Transverse colon (tissue), 4 donors: ENCODE measurements around the gene NBPF1.
"Not testable (repeated sequence)": the region's sequence is repeated elsewhere in the genome, so short reads cannot be mapped to it uniquely, and the experiment has no call there.

Experiments used
- POLR2A ChIP-seq: fragments of 450-650 bp; IDR thresholded peaks from one replicate; pipeline ENCODE4 v1.6.1; 2016; ENCODE audit warnings: antibody characterized with exemption, mild to moderate bottlenecking, moderate library complexity
- POLR2AphosphoS5 ChIP-seq, 3 donors: sonication (generic); formaldehyde crosslinking; IDR thresholded peaks; one replicate each; pipeline ENCODE4 v1.6.1; 2016; ENCODE audit warnings: antibody characterized with exemption in 3 of 3
- TF ChIP-seq, protein P1 (sequence below), 5 experiments: fragments of 200-600 bp in 3 of 5; fragments of 450-650 bp in 2 of 5; sonication (generic) in 3 of 5; IDR thresholded peaks; 1 replicate in 2 of 5; 2 replicates in 3 of 5; pipeline ENCODE4 v1.5.1; 2016 to 2017; ENCODE audit warnings: antibody characterized with exemption in 5 of 5, inconsistent platforms in 3 of 5, mild to moderate bottlenecking in 2 of 5, moderate library complexity in 1 of 5

DNA sequence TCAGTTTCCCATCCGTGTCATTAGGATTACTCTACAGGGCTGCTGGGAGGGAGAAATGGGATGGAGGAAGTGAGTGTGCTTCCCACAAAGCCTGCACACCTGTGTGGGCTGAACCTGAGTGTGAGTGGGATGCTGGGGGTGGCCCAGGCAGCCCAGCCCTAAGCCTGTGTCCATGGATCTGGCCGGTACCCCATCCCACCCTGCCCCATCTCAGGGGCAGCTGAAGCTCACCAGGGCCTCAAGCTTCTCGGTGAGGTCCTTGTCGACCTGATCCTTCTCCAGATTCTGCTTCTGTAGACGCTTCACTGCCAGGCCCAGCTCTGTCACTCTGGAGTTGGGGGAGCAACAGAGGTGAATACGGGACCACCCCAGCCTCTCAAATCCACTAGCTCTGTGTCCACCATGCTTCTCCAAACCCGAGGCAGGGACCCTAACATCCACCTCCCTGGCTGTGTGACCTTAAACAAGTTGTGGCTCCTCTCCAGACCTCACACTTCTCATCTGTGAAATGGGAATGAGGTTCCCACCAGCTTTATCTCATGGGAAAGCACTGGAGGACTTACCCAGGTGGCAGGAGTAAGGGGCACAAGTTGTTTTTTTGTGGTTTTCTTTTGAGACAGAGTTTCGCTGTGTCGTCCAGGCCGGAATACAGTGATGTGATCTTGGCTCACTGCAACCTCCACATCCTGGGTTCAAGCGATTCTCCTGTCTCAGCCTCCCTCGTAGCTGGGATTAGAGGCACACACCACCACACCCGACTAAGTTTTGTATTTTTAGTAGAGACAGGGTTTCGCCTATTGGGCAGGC, 18.9 kb upstream of the NBPF1 start:
- not testable (repeated sequence) for TF ChIP-seq POLR2A; POLR2AphosphoS5 (IDR thresholded peaks at IDR 0.05)
- TF ChIP-seq, protein P1, sequence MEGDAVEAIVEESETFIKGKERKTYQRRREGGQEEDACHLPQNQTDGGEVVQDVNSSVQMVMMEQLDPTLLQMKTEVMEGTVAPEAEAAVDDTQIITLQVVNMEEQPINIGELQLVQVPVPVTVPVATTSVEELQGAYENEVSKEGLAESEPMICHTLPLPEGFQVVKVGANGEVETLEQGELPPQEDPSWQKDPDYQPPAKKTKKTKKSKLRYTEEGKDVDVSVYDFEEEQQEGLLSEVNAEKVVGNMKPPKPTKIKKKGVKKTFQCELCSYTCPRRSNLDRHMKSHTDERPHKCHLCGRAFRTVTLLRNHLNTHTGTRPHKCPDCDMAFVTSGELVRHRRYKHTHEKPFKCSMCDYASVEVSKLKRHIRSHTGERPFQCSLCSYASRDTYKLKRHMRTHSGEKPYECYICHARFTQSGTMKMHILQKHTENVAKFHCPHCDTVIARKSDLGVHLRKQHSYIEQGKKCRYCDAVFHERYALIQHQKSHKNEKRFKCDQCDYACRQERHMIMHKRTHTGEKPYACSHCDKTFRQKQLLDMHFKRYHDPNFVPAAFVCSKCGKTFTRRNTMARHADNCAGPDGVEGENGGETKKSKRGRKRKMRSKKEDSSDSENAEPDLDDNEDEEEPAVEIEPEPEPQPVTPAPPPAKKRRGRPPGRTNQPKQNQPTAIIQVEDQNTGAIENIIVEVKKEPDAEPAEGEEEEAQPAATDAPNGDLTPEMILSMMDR (IDR thresholded peaks at IDR 0.05): not testable (repeated sequence)
